Erythroblast (primary cell): ENCODE measurements around the gene RBM15B.

ENCODE experiments used
- DNase-seq, 2 experiments: peaks; one replicate each; lab custom pipeline; 2025; lab: John Stamatoyannopoulos, UW
- GATA1 ChIP-seq: IDR thresholded peaks from 2 replicates; pipeline ENCODE4 v1.6.1; 2011; ENCODE audit warnings: low read depth, mild to moderate bottlenecking, control low read depth, low read length, moderate library complexity
- POLR2A ChIP-seq: IDR thresholded peaks from 2 replicates; pipeline ENCODE4 v1.6.1; 2011; ENCODE audit warnings: mild to moderate bottlenecking, low read length

RBM15B gene

DNA sequence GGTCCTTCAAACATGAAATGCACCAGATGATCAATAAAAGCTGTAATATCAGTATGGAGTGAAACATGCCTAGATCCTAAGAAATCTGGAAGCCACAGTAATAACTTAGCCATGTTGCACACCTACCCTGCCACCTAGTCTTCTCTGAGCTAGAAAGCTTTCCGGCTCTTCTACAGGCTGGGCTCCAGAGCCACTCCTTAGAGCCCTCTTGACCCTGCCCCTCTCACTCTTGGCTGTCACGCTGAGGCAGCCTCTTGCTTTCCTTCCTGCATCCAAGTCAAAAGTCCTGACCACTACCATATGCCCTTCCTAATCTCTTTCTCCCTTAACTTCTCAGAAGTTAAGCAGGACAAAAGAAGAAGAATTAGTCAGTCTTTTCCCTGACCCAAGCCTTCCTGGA is 17.7 kb downstream of the RBM15B start:
- TF ChIP-seq GATA1 (no peak), POLR2A (no peak)
- no peak for DNase-seq

DNA sequence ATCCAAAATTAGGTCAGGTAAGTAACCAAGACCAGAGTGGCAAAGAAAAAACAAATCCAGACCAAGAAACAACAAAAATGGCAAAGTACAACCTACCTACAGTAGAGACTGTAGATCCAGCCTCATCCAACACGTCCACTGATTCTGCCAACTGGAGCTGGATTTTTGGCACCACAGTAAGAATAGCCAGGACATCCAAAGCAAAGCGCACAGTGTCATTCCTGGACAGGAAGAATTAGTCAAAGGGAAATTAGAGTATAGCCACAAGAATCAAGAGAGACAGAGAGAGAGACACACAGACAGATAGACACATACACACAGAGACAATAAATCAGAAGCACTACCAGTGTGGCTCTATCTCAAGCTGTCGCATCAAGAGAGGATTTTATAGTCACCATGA is 31.1 kb downstream of the RBM15B start:
- DNase-seq: no peak
- TF ChIP-seq GATA1: no peak
- TF ChIP-seq POLR2A: no peak

DNA sequence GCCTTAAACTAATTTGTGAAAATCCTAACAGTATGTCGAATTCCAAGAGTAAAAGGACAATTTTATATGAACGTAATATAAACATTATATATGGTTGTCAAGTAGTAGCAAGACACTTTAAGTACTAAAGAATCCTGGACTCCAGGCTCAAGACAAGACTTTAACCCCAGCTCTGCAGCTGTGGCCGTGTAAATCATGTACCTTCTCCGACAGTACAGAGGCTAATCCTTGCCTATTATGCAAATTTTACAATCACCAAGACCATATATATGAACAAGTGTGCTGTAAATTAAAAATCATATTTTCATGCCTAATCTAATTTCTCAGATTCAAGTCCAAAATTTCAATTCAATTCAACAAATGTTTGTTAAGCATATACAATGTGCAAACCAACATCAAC is 35.8 kb downstream of the RBM15B start:
- TF ChIP-seq POLR2A (no peak), GATA1 (no peak)
- no peak for DNase-seq

DNA sequence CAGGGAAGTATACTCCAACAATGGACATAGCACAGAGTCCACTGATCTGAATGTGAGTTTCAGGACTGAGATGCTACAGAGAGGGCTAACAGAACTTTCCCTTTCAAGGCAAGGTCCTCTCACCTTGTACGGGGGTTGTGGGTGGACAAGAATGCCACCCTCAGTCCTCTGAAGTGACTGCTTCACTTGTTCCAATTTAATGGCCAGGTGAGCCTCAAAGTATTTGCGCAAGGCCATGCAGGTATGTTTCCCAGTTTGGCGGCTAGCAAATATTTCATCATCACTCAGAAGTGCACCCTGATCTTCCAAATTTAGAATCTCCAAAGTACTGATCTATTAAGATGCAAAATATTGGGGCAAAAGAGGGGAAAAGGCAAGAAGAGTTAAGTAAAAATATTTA is 38.1 kb downstream of the RBM15B start:
- TF ChIP-seq GATA1 (no peak), POLR2A (no peak)
- DNase-seq: no peak

DNA sequence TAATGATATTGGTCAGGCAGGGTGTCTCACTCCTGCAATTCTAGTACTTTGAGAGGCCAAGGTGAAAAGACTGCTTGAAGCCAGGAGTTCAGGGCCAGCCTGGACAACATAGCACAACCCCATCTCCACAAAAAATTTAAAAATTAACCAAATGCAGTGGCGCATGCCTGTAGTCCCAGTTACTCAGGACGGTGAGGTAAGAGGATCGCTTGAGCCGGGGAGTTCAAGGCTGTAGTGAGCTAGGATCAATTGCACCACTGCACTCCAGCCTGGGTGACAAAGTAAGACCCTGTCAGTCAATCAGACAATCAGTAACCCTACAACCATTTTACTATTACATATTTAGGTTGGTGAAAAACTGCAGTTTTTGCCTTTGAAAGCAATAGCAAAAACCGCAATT is 43.0 kb downstream of the RBM15B start:
- no peak for TF ChIP-seq POLR2A
- no peak for TF ChIP-seq GATA1
- no peak for DNase-seq

DNA sequence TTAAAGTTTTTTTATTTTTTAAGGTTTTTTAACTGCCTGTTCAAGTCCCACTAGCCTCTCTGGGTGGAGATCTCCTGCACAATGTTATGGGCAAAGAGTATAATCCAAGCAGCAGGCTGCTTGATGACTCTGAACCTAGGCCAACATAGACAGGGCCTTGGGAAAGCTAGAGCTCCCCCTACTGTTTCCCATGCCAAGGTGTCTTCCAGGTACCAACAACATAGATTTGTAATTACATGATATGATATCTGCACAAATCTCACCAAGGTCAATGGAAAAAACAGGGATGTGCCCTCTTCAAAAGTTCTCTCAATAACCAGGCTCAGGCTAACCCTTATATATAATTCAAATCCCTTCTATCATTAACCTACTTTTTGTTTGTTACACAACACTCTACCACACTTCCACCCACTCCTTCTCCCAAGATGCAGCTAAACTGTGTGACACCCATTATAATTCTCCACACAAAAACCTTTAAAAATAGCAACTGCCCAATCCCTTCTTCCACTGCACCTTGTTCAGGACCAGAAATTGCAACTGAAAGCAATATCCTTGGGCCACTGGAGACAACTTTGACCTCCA is 43.8 kb downstream of the RBM15B start:
- TF ChIP-seq GATA1 (no peak), POLR2A (no peak)
- peak; percentile 65 to 79 for DNase-seq

DNA sequence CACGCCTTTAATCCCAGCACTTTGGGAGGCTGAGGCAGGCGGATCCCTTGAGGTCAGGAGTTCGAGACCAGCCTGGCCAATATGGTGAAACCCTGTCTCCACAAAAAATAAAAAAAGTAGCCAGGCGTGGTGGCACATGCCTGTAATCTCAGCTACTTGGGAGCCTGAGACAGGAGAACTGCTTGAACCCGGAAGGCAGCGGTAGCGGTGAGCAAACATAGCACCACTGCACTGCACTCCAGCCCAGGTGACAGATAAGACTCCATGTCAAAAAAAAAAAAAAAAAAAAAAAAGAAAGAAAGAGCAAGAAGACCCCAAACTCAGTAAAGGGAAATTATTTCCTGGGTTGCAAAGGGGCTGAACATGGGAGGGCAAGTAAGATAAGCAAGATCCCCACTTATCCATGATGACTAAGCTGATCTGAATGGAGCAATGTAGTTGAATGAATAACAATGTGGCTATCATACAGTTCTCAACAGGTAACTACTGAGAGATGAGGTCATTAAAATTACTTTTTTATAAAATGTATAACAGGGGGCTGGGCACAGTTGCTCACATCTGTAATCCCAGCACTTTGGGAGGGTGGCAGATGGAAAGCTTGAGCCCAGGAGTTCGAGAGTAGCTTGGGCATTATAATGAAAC is 46.0 kb downstream of the RBM15B start:
- TF ChIP-seq POLR2A (no peak), GATA1 (no peak)
- no peak for DNase-seq

DNA sequence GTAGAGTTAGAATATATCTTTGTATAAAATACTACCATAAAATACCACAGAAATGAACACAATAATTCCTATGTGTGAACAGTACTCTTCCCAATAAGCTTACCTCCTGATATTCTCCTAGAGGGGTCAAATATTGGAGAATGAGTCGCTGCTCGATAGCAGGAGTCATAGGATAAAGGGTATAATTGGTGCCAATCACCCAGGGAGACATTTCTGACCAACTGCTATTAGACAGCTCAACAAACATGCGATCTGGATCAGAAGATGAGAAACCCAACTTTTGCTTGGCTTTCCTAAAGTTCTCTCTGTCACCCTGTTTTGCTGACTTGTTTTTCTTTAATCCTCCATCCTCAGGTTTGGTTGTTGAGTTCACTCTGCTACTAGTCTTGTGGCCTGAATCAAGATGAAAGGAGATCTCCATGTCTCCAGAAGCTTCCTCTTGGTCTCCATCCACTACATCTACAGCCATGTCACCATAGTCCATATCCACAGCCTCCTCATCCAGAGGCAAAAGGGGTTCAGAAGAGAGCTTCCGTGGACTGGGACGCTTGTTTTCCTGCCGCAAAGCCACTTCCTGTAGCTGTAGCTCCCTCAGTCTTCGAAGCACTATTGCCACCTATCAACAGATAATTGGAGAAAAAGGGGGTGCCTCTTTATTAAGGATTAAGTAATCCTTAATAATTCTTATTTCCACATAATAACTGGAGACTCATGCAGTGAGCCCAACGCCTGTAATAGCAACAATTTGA is 50.4 kb downstream of the RBM15B start:
- TF ChIP-seq POLR2A (no peak), GATA1 (no peak)
- DNase-seq: no peak

DNA sequence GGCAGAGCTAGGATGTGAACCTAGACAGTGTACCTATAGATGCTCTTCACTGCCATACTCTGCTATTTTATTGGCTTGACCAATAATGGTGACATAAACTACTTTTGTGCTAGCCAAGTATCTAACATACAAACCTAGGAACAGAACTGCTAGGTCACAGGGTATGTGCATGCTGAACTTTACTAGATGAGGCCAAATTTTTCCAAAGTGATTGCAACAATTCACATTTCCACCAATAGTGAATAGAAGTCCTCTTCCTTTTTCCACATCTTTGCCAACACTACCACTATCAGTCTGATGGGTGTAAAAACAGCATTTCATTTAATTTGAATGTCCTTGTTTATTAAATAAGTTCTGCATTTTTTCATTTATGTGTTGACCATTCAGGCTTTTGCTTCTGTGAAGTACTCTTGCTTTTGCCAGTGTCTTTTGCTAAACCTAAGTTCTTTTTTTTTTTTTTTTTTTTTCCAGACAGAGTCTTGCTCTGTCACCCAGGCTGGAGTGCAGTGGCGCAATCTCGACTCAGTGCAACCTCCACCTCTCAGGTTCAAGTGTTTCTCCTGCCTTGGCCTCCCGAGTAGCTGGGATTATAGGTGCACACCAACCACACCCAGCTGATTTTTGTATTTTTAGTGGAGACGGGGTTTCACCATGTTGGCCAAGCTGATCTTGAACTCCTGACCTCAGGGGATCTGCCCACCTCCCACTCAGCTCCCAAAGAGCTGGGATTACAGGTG is 54.6 kb downstream of the RBM15B start:
- TF ChIP-seq POLR2A (no peak), GATA1 (no peak)
- DNase-seq: no peak
